Stimulated activated naive CD8-positive, alpha-beta T cell treated with anti-CD3 and anti-CD28 coated beads, Interleukin-15, Interleukin-2, amounts not matched to agents 100 U/mL and 50 U/mL, for 24 hours (primary cell): ENCODE measurements around the gene CMC2.

Experiments
- ATAC-seq: fragments of 150-1000 bp; cut with Tn5 transposase; one replicate; pipeline ENCODE4 v1.10.0; 2021
- DNase-seq: peaks from one replicate; pipeline ENCODE4 v3.0.0; 2021

CMC2 gene

DNA sequence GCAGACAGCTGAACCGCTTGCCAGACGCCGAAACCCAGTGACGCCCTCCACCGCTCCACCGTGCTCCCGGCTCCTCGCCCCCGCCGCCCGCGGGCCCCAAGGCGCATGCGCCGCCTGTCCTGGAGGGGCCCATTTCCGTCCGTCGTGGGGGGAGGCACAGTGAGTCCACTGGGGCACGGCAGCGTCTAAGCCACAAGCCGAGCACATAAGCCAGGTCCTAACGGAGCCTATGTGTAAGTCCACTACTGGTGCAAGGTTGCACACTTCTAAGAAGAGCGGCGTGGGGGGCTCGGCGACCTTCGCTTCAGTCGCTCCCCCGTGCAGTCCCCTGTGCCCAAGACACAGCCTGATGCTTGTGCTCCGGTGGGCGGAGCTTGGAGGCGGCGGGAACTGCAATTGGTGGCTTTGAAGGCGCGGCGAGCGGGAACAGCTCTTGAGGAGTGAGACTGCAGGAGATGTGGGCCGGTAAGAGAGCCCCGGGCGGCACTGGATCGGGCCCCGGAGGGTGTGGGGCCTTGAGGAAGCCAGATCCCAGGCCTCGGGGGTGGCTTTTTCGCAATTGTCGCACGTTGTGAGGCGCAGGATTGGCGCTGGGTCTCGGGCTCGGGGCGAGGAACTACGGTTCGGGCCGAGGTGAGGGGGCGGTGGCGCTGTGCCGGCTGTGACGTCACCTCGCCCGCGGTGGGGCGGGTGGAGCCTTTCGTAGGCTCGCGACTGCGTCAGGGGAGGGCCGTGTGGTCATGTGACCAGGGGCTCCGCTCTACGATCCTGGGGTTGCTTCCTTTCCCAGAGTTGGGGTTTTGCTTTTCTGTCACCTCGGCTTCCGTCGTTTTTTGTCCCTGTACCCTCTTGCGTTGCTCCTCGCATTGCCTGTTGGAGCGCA is at the start of gene CMC2, which contains the start of gene CENPN:
CMC2 (minus strand) TSS at position 73 of the 883 bp plus-strand sequence. CDS start 9,491 bp downstream, outside the sequence.
CENPN (plus strand) TSS at position 402 of the 883 bp plus-strand sequence. CDS start 4,726 bp downstream, outside the sequence.
- ATAC-seq (peak; percentile 90), DNase-seq (peak; percentile 95)

DNA sequence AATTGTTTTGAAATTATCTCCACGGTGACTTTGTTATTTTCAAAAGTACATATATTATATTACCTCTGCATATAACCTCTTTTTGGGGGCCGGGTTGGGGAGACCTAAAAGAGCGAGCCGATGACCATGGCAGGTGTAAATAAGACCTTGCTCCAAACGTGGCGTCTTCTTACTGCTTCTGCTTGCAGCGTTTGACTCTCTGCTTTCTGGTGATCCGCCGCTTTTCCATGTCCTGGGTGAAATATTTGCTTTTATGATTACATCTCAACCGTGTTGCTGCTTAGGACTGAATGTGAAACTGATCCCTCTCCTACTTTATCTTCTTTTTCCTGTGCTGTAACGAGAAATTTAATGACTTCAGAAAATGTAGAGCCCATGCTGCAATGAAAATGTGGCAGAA is 47.1 kb upstream of the CMC2 start:
- ATAC-seq, result no peak
- DNase-seq, result no peak

DNA sequence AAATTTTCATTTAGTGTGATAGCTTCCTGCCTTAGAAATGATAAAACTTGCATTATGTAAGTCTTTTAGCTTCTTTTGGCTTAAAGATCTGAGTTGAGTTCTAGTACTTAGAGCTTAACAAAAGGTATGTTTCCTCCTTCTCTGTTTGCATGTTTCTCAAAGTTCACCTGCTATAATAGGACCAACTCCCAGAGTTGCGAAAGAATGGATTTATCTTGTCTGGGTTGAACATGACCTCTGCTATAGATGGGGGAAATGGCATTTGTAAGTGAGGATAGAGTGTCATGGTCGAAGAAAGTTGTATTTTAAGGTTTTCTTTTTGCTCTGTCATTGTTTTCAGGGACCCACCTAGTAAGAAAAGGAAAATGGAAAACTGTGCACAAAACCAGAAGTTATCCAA is 36.1 kb upstream of the CMC2 start:
- DNase-seq (no peak), ATAC-seq (no peak)

DNA sequence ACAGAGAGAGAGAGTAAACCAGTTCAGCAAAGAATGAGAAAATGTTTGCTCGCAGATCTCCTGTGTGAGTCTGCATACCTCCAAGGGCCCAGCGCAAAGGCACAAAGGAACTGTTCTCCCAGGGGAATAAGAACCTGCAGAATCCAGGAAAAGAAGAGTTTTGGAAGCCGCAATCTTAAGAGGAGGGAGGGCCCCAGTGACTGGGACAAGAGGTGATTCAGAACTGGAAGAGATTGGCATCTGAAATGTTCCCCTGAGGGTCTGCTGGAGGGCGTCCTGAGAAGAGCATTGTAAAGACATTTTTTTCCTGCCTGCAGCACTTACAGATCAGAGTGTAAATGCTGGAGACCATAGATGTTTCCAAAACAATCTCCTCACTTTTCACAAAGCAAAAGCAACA is 35.0 kb upstream of the CMC2 start:
- DNase-seq, result no peak
- ATAC-seq, result no peak

DNA sequence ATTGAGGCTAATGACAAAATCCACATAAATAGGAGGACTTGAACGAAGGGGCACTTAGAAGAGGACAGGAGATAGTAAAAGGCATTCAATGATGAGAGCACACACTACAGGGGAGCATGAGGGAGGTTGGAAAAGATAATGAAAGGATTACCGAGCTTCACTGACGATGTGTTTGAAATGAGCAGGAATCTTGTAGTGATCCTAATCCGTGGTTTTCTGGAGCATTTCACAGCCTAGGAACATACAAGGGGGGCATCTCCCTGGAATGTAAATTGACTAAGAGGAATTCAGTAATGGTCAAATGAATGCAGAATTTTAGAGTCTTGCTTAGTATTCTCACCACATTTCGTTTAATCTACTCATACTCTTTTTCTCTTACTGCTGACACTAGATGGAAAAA is 34.2 kb upstream of the CMC2 start:
- ATAC-seq (no peak), DNase-seq (no peak)

DNA sequence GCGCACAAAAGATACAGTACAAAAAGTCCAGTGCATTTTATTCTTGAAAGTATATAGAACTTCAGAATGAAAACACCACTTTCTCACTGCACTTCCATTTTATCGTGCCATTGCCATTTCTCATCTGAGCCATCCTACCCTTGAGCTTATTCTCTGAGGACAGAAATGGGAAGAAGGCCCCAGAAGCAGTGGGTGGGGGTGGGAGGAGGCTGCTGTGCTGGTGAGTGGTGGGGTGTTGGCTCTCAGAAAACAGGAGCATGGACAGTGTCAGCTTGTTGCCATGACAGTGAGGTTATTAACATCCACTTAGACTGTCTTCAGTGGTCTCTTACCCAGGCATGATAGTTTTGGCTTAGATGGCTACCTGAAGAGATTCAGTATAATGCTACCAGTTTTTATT is 33.4 kb upstream of the CMC2 start:
- ATAC-seq, result no peak
- DNase-seq, result no peak

DNA sequence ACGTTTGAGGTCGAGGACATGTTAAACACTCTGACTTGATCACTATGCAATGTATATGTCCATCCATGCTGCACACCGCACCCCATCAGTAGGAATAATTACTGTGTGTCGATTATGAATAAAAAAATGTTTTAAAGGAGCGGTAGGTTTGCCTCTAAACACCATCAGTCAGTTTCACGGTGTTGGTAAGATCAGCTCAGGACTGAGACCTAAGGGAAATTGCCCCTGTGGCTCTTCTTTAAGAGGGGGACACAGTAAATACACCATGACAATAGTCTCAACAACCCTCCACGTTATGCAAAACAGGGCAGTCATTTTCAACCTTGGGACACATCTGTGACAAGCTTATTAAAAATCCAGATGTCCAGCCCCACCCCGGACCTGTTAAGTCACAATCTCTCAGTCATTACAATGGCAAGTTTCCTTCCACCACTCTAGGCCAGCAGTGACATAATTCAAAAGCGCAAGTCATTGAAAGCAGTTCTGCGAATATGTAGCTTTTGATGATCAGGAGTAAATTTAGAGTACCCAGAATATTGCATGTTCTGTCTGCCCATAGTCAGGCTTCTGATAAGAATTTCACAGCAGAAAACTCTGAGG is 30.2 kb upstream of the CMC2 start:
- DNase-seq (no peak), ATAC-seq (no peak)

DNA sequence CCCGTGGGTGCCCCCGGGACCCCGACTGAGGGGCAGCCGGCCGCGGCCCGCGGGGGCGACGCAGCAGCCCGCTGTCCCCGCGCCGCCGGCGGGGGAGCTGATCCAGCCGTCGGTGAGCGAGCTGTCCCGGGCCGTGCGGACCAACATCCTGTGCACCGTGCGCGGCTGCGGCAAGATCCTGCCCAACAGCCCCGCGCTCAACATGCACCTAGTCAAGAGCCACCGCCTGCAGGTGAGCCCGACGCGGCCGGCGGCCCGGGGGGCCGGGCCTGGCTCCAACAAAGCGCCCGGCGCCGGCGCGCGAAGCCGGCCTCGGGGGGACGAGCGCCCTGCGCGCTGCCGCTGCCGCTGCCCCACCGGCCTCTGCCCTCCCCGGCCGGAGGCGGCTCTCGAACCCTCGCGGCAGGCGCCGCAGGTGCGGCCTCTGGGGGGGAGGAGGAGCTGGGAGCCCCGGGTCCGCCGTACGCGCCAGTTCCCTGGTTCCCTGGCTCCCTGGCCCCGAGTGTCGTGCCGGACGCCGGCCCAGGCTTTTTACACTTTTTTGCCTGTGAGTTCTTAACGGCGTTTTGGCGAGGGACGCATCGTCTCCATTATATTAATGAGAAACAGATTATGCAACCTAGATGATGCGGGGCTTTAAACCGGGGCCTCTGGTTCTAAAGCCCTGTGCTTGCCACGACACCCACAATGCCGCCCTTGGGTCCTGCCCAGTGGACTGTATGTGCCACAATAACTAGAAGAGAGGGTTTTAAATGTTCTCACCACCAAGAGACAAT is 29.5 kb upstream of the CMC2 start:
- ATAC-seq, result peak; percentile 73
- peak; percentile 48 for DNase-seq

DNA sequence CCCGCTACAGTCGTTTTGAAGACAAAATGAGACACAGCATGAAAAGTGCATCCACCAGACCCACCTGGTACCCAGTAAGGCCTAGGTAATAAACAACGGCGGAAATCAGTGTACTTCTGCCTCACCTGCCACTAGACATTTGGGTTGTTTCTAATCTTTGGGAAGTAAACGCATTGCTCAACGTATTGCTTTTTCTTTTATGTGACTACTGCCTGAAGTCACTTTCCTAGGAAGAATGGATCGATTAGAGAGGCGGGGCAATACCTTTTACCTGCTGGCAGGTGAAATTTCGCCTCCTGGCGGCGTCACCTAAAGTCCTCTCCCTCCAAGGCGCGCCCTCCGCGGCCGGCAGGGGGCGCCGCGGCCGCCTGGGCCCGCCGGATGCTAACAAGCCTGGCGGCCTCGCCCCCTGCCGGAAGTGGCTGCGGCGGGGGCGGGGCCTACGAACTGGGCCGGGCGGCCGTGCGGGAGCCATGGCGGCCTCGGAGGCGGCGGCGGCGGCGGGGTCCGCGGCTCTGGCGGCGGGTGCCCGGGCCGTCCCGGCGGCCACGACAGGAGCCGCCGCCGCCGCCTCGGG is 28.8 kb upstream of the CMC2 start, which contains the start of gene ATMIN:
ATMIN (plus strand) TSS at position 445 of the 577 bp plus-strand sequence; CDS start at position 474, 29 bp downstream.
- ATAC-seq (peak; percentile 94), DNase-seq (peak; percentile 90)

DNA sequence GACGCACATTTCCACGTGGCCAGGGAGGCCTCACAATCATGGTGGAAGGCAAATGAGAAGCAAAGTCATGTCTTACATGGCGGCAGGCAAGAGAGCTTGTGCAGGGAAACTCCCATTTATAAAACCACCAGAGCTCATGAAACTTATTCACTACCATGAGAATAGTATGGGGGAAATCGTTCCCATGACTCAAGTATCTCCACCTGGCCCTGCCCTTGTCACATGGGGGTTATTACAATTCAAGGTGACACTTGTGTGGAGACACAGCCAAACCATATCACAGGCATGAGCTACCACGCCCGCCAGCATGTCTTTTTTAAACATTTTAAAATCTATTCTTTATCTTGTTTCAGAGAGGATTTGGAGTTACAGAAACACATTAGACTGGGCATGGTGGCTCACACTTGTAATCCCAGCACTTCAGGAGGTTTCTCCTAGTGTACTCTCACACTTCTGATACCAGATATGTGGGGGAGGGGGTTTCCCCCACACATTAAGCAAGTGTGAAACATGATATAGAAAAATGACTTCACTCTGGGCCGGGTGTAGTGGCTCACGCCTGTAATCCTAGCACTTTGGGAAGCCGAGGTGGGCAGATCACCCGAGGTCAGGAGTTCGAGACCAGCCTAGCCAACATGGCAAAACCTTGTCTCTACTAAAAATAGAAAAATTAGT is 23.4 kb upstream of the CMC2 start:
- ATAC-seq (peak; percentile 59), DNase-seq (peak; percentile 10)

DNA sequence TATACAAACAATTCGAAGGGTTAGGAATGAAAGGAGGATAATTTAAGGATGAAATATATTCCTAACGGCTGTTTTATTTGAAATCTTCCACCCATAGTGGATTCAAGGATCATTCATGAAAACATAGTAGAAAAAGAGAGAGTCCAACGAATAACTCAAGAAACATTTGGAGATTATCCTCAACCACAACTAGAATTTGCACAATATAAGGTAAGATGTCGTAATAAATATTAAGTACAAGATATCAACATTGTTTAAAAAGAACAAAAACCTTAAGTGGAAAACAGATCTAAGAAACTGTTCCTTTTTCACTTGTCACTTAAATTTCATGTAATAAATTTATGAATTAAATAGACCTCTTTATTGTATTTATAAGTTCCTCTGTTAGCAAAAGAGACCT is 19.7 kb upstream of the CMC2 start:
- DNase-seq (no peak), ATAC-seq (no peak)

DNA sequence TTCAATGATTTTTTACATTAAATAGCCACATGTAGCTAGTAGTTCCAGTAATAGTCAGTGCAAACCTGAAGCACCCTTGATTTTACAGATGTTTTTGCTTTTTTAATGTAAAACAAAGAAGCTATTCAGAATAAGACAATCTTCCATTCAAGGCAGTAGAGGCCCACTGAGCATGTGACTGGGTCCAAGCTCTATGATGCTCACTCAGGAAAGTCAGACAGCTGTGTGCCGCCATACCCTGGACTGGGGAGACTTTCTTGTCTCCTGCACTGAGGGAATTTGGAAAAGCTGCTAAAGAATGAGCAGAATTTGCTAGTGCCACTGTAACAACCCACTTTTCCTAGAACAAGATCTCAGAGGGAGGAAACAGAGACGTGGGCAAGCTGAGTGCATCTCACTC is 11.8 kb upstream of the CMC2 start:
- DNase-seq (no peak), ATAC-seq (no peak)

DNA sequence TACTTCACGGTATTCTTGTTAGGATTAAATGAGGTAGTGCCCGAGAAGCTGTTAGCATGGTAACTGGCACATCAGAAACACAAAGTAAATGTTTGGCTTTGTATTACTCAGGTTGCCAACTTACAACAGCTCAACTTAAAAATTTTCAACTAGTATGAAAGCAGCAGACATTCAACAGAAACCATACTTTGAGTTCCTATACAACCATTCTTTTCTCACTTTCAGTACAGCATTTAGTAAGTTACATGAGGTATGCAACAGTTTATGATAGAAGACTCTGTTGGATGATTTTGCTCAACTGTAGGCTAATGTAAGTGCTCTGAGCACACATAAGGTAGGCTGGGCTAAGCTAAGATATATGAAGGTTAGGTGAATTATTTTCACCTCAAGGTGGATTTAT is 8.0 kb upstream of the CMC2 start:
- ATAC-seq (no peak), DNase-seq (no peak)

DNA sequence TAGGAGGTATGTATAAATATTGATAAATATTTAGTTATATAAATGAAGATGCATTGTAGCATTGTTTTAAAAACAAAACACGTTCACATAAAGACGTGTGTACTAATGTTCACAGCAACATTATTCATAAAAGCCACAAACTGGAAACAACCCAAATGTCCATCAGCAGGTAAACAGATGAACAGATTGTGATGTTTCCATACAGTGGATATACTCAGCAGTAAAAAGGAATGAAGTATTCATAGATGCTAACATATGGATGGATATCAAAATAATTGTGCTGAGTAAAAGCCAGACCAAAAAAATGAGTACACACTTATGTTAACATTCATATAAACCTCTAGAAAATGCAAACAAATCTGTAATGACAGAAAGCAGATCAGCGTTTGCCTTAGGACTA is 6.3 kb upstream of the CMC2 start:
- DNase-seq, result no peak

DNA sequence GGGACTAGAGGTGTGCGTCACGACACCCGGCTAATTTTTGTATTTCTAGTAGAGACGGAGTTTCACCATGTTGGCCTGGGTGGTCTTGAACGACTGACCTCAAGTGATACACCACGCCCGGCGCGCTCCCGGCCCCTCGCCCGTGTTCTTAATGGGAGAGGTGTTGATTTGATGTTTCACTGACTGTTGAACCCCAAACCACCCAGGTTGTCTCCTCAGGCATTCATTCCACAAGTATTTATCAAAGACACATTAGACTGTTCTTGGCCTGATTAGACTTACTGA is 1.8 kb upstream of the CMC2 start:
- DNase-seq, result no peak
- ATAC-seq, result no peak

More for the DNA sequence above, 6.3 kb upstream of the CMC2 start:
- ATAC-seq, result no peak

DNA sequence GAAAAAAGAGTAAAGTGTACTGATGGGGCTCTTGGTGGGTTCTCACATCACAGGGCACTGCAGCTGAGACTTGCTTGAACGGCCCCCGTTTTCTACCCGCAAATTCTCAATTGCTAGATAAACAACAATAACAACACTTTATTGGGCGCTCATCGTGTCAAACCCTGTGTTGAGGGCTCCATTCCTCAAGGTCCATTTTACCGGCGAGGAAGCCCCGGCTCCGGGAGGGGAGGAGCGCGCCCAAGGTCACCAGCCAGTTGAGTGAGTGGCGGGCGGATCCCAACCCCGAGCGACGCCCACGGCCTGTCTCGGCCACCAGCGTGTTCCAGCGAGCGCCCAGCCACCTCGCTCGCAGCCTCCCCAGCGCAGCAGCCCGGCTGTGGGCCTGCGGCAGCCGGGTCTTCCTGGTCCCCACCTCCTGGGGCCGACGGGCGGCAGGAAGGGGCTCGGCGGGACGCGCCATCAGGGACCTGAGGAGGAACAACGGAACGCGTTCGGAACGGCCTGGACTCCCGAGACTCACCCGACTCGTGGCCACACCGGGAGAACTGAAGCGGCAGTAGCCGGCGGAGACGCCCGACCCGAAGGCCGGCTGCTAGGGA is 373 bp downstream of the CMC2 start:
- DNase-seq (peak; percentile 79), ATAC-seq (peak; percentile 38)

DNA sequence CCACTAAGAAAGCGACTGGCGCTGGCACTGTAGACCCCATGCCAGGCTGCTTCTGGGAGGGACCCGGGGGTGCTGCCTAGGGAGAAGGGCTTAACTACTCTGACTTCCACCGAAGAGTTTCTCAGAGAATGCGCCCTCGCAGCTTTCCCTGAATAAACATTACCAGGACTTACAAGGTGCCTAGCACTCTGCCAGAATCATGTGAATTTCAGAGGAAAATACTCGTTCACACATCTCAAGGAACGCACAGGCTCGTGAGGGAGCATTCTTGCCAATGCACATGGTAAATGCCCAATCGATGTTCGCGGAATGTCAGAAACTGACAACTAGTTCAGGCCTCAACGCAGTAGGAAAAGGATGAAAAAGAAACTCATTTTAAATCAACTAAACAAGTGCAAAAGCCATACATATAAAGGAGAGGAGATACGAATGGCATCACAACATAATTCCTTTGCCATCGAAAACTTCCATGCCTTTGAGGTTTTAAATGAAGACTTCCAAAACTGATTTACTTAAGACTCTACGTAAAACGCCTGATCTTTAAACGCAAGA is 999 bp downstream of the CMC2 start:
- DNase-seq, result no peak
- no peak for ATAC-seq

DNA sequence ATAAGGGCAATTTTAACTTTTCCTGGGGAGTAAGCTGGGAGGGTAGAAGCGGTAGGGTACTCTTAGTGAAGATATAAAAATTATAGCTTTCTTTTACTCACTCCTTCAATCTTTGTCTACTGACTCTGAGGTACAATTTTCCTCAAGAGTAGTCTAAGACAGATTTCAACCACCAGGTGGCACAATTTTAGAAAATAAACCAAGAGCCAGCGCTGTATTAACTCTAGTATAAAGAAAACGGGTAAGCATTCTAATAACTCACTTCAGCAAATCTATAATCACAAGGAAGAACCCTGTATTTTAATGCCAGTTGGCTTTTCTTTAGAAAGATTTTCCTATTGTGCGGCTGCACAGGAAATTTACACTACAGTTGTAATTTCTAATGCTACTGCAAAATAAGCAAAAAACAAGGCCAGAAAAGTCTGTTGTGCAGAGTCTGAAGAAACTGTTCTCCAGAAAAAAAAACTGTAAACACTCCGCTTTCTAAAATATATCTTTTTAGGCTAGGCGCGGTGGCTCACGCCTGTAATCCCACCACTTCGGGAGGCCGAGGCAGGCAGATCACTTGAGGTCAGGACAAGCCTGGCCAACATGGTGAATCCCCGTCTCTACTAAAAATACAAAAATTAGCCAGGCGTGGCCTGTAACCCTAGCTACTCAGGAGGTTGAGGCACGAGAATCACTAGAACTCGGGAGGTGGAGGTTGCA is 1.9 kb downstream of the CMC2 start:
- ATAC-seq, result no peak

DNA sequence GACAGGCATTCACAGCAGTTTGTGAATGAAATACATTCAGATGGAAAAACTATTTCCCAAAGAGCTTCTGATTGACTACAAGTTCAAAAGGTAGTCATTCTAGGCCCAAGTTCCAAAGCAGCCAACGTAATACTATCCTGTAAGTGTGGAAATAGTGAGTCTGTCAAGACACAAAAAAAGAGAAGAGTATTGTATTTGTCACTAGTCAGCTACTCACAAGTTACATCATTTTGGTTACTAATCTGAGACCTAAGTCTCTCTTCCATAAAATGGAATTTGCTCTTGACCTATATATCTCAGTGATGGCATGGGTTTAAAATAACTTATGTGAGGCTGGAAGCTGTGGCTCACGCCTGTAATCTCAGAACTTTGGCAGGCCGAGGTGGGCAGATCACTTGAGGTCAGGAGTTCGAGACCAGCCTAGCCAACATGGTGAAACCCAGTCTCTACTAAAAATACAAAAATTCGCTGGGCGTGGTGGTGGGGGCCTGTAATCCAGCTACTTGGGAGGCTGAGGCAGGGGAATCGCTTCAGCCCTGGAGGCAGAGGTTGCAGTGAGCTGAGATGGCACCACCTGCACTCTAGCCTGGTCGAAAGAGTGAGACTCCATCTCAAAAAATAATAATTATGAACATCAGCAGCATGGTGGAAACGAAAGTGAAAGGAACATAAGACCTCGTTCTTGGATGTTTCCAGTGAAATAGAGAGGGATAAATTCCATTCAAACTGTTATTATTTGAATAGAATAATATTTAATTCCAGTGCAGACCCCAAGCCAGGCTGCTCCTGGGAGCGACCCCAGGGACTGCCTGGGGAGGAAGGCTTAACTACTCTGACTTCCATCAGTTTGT is 2.9 kb downstream of the CMC2 start:
- ATAC-seq (no peak), DNase-seq (peak; percentile 17)

More for the DNA sequence above, 1.9 kb downstream of the CMC2 start:
- DNase-seq, result no peak

DNA sequence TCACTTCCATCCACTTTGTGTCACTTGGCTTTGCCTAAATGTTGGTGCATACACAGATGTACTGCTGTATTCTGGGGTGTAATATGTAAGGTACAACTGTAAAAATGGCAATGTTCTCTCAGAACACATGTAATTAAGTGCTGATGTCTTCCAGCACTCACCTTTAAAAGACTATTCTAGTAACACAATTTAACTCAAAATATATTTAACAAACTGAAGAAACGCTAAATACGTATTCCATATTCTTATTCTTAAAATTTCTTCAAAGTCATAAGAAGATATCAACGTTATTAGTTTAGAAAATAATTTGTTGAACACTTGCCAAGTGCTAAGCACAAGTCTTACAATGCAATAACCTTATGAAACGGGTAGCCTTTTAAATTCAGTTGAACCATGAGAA is 3.6 kb downstream of the CMC2 start:
- ATAC-seq (no peak), DNase-seq (no peak)
